NCI-H526 (cell line): ENCODE data around the gene TMEM44.
A peak's percentile ranks its signal among the peaks of the same experiment; 100 is the strongest.

Experiments
- DNase-seq, 2 experiments: peaks; one replicate each; lab custom pipeline; 2025; lab: John Stamatoyannopoulos, UW

The TMEM44 gene

GRCh38 chr3:194579091-194579606 is 54.1 kb downstream of the TMEM44 start:
- no peak for DNase-seq

- no peak for DNase-seq
These were observed 55.0 kb downstream of the TMEM44 start for GRCh38 chr3:194577986-194578905.

- DNase-seq: no peak
These were observed 57.6 kb downstream of the TMEM44 start for GRCh38 chr3:194575484-194576210.

GRCh38 chr3:194574639-194575483 is 58.4 kb downstream of the TMEM44 start:
- DNase-seq: no peak

GRCh38 chr3:194573680-194574437 is 59.4 kb downstream of the TMEM44 start:
- DNase-seq: peak in 1 of 2 experiments; percentile 46

GRCh38 chr3:194572944-194573491 is 60.2 kb downstream of the TMEM44 start:
- DNase-seq: no peak

GRCh38 chr3:194572143-194572789 is 61.0 kb downstream of the TMEM44 start:
- DNase-seq: no peak

GRCh38 chr3:194571491-194572142 is 61.6 kb downstream of the TMEM44 start:
- DNase-seq: no peak

GRCh38 chr3:194570898-194571297 is 62.3 kb downstream of the TMEM44 start:
- DNase-seq: no peak

- no peak for DNase-seq
These were observed 63.0 kb downstream of the TMEM44 start for GRCh38 chr3:194570235-194570634.

GRCh38 chr3:194569252-194569651 is 64.0 kb downstream of the TMEM44 start:
- DNase-seq: no peak

- DNase-seq: no peak
These were observed 67.5 kb downstream of the TMEM44 start for GRCh38 chr3:194565597-194566190.

GRCh38 chr3:194562986-194563385 is 70.2 kb downstream of the TMEM44 start:
- DNase-seq: no peak

- no peak for DNase-seq
These were observed 71.8 kb downstream of the TMEM44 start for GRCh38 chr3:194561306-194561974.

- DNase-seq: no peak
These were observed 73.2 kb downstream of the TMEM44 start for GRCh38 chr3:194560047-194560446.

- DNase-seq: no peak
These were observed 73.7 kb downstream of the TMEM44 start for GRCh38 chr3:194559530-194559929.

GRCh38 chr3:194556086-194557056 is 76.8 kb downstream of the TMEM44 start:
- DNase-seq: no peak
